CD4-positive, alpha-beta T cell treated with Interleukin-1 beta for 1 hour (primary cell): Measurements from ENCODE around the gene TXNDC16.
"Not testable (repeated sequence)": the region's sequence is repeated elsewhere in the genome, so short reads cannot be mapped to it uniquely, and the experiment has no call there.

ENCODE experiments used
- DNase-seq, 2 donors: peaks; one replicate each; pipeline ENCODE4 v3.0.0-alpha.2; 2020 to 2022

TXNDC16 gene

GRCh38 chr14:52536269-52536668 is 16.0 kb downstream of the TXNDC16 start:
- no peak for DNase-seq

GRCh38 chr14:52531481-52531880 is 20.8 kb downstream of the TXNDC16 start:
- DNase-seq: no peak

GRCh38 chr14:52527052-52527451 is 25.3 kb downstream of the TXNDC16 start:
- no peak for DNase-seq

- no peak for DNase-seq
These were observed 29.5 kb downstream of the TXNDC16 start for GRCh38 chr14:52522581-52523345.

GRCh38 chr14:52522033-52522432 is 30.3 kb downstream of the TXNDC16 start:
- DNase-seq: no peak

- DNase-seq: no peak
These were observed 38.1 kb downstream of the TXNDC16 start for GRCh38 chr14:52514046-52514811.

GRCh38 chr14:52513249-52513648 is 39.1 kb downstream of the TXNDC16 start:
- DNase-seq: no peak

GRCh38 chr14:52494444-52494843 is 57.9 kb downstream of the TXNDC16 start:
- DNase-seq: no peak

GRCh38 chr14:52485350-52485960 is 66.8 kb downstream of the TXNDC16 start:
- DNase-seq: no peak

GRCh38 chr14:52481864-52482263 is 70.4 kb downstream of the TXNDC16 start:
- no peak for DNase-seq

GRCh38 chr14:52473557-52473956 is 78.7 kb downstream of the TXNDC16 start:
- DNase-seq: peak in 1 of 2 donors; percentile 69

GRCh38 chr14:52472728-52473127 is 79.6 kb downstream of the TXNDC16 start:
- no peak for DNase-seq

GRCh38 chr14:52472251-52472650 is 80.1 kb downstream of the TXNDC16 start:
- DNase-seq: not testable (repeated sequence)

- DNase-seq: no peak
These were observed 84.6 kb downstream of the TXNDC16 start for GRCh38 chr14:52467515-52468266.

GRCh38 chr14:52464175-52464574 is 88.1 kb downstream of the TXNDC16 start:
- no peak for DNase-seq

GRCh38 chr14:52463375-52463774 is 88.9 kb downstream of the TXNDC16 start:
- DNase-seq: no peak

- DNase-seq: no peak
These were observed 90.6 kb downstream of the TXNDC16 start for GRCh38 chr14:52461721-52462120.

- DNase-seq: no peak
These were observed 93.6 kb downstream of the TXNDC16 start for GRCh38 chr14:52458721-52459085.

- no peak for DNase-seq
These were observed 94.9 kb downstream of the TXNDC16 start for GRCh38 chr14:52457411-52457810.

- no peak for DNase-seq
These were observed 96.8 kb downstream of the TXNDC16 start for GRCh38 chr14:52455291-52456088.

GRCh38 chr14:52447236-52447635 is 105.1 kb downstream of the TXNDC16 start:
- DNase-seq: no peak

GRCh38 chr14:52446355-52446754 is 106.0 kb downstream of the TXNDC16 start:
- no peak for DNase-seq
